HG03342 (cell line): ENCODE measurements around the gene FHDC1.

ENCODE experiments used
- ATAC-seq: cut with Tn5 transposase; IDR thresholded peaks from one replicate; pipeline ENCODE4 v1.9.1; 2021; ENCODE audit warnings: mild to moderate bottlenecking, moderate library complexity; ENCODE audit not compliant: unreplicated experiment

The FHDC1 gene

GRCh38 chr4:153028535-153028934 lies 92.4 kb downstream of the FHDC1 start:
- ATAC-seq = no peak
